Medulla oblongata (tissue), 1 donor: ENCODE results near the gene DGKG.
A peak's percentile ranks its signal among the peaks of the same experiment; 100 is the strongest.

ENCODE experiments used
- DNase-seq: peaks from one replicate; pipeline ENCODE4 v3.0.0-alpha.2; 2015; ENCODE audit errors: extremely low spot score

DGKG gene

DNA sequence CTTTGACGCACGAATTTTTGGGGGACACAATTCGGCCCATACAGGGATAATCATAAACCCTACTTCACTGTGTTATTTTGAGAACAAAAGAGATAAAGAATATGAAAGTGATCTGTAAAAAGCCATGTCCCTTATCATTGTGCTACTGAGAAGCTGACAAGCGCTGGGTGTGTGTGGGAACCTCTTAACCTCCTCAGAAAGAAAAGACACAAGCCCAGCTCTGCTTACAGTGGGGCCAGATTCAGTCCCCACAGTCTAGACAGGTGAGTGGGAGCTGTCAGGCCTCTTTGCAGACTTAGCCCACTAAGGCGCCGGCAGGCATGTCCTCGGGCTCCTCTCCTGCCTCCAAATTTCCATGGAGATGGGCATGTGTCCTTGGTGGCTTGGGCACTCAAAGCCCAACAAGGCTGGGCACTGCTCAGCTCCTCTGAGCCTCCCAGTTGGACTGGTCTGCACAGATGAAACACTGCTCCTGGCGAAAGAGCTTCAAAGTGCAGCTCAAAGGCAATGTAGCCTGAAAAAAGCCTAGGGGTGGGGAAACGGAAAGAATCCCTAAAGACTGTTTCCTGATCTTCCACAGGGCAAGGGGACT lies 188.7 kb downstream of the DGKG start:
- DNase-seq, result peak; percentile 42

DNA sequence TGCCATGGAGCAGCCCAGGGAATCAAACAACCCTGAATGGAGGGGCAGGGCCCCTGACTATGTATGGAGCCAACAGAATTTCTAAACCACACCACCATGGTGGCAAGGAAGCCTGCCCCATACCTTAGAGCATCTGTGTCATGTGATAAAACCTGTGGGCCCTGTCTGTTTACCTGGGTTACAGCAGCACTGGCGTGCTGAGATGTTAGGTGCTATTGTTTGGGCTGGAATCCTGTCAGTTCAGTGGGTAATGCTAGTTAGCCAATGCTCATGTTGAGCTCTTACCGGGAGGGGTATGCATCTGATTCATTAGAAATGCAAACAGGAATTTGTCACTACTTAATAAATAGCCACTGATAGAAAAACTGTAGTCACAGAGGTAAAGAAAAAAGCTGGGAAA lies 189.7 kb downstream of the DGKG start:
- DNase-seq, result no peak

DNA sequence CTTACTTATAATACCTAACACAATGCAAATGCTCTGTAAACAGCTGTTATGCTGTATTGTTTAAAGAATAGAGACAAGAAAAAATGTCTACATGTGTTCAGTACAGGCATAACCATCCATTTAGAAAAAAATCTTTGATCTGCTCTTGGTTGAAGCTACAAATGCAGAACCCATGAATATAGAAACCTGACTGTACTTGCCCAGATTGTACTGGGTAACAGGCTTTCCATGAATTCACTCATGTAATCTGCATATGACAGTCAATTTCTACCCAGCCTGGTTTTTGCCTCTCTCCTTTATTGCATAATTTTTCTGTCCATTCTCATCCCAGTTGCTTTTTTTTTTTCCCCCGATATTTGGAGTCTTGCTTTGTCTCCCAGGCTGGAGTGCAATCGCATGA lies 190.5 kb downstream of the DGKG start:
- no peak for DNase-seq

DNA sequence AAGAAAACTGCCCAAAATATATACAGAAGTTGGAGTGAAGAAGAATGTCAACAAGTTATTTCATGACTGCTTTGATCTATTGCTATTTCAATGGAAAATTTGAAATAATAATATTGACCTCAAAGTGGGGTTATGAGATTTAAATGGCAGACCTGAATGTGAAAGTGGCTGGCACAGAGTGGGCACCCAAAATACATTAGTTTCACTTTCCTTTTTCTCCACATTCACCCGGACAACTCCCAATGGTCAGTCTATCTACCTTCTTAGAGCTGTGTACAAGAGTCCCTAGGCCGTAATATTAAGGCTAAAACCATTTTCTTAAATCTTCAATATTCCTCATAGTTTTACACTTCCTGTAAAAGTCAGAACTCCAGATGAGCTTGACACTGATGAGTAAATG lies 191.5 kb downstream of the DGKG start:
- no peak for DNase-seq

DNA sequence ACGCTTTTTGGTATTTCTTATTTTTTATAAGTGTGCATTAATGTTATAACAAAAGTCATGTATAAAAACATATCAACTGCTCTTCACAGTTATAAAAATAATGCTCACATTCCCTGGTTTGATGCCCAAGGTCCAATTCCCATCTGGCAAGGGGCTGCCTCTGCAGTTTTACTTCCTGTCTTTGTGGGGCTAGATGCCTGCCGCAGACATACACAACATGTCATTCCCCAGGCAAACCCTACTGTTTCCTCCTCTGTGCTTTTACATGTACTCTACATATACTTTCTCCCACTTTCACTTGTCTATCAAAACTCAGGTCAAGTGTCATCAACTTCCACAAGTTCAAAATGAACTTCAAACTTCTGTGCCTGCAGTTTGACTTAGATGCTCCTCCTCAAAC lies 192.7 kb downstream of the DGKG start:
- DNase-seq, result peak; percentile 36

DNA sequence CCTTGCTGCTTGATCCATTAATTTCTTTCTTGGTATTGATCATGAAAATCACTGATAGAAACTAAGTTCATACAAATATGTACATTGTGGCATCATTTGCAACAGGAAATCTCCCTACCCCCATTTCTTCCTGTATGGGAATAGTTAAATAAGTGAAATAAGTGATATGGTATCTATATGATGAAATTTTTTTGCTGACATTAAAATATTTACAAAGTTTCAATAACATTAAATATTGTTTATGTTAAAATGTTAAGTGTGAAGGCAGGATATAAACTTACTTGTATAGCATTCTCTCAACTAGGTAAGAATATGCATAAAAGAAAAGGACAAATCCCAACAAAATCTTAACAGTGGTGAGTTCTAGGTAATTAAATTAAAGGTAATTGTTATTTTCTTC lies 193.1 kb downstream of the DGKG start:
- no peak for DNase-seq

DNA sequence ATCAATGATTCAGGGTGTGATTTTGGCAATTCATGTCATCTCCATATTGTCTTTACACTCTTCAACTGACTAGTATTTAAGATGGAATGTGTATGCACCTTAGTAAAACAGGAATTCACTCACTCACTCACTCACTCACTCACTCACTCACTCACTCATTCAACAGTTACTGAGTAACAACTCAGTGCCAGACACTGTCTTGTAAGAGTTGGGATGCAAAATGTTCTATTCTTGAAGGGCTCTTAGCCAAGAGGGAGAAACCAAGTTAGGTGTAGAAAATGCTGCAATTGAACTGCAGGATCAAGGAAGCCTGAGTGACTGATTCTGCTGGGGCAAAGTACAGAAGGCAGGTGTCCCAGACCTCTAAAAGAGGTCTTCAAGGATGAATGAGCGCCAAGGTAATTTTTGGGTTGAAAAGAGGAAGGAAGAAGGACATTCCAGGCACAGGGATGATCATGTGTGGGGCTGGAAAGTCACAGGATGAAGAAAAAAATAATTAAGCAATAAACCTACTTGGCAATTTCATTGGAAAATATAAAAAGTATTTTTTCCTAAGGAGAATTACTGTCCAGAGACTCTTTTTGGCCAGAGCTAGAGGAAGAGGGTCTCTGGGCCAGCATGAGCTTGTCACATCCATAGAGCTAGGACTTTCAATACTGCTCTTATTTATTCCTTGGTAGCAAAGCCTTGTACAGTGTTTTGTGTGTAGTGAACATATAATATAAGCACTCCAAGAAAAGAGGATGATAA lies 194.2 kb downstream of the DGKG start:
- DNase-seq, result no peak

DNA sequence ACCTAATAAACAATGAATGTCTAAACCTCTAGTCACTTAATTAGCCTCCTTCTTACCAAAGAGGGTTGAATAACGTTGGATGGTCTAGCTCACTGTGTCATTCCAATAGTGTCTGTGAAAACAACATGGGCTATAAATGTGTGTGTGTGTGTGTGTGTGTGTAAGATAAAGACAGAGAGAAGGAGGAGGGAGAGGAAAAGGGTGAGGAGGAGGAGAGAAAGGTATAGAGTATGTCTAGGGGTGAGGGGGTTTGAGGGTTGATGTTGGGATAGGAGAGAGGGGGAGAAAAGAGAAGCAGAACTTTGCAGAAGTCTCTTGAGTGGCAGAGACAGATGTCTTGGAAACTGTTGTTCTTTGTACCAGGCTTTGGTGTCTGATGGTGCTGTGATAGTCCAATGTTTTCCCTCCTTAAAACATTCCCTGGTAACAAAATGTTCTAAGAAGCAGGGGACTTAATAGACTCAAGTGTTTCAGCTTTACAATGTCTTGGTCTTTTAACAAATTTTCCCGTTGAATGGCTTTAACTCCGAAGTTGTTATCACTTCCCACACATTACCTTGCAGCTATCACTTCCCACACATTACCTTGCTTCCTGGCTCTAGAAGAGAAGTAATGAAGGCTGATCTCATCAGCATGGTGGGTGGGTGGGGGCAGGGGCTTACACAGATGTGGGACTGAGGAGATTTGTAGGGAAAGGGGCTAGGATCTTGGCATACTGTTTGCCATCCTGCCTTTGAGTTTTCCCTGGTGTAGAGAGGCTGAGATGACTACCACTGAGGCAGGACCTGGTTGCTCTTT lies 195.3 kb downstream of the DGKG start:
- no peak for DNase-seq

DNA sequence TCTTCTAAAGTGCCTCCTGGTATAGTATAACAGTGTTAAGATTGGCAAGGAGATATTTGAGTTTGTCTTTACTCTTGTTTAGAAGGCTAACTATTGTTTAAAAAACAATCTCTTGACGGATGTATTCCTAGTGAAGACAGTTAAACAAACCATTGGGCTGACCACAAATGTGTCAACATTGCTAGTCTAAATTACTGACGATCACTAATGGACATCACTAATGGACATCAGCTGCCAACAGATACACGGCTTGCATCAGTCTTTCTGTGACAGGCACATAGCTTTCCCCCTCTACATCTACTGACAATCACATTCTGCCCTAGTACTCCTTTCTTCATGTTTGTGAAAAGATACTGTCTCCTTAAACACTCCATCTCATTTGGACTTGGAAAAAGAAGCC lies 196.0 kb downstream of the DGKG start:
- DNase-seq, result no peak

DNA sequence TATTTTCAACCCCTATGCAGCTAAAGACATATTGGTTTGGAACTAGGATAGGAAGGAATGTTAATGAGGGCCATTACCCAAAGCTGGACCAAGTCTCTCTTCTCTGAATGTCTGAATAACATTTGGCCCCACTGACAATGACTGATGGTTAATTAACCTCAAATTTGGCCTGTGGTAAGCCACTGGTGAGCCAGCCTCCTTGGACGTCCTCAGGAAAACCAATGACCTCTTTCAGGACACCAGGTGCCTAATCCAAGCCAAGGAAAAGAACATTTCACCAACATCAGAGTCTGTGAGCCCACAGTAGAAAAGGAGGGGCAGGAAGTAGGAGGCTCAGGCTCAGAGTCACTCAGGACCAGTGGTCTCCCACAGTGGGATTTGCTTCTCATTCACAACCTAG lies 196.7 kb downstream of the DGKG start:
- DNase-seq, result peak; percentile 38

DNA sequence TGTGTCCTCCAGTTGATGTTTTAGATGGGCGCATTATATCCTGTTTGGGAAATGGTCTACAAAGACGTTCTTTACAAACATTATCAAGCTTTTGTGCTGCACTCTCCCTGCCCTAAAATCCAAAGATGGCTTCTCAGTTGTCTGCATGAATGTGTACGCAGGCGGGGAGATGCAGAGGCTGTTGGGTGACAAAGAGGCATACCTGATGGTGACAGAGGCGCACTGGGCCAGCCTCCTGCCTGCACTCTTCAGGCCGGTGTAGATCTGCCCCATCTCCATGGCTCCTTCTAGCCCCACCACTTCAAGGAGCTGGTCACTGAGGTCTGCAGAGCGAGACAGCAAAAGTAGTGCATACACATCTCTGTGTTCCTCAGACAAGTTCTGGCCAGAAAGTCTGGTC lies 197.3 kb downstream of the DGKG start:
- DNase-seq, result no peak

DNA sequence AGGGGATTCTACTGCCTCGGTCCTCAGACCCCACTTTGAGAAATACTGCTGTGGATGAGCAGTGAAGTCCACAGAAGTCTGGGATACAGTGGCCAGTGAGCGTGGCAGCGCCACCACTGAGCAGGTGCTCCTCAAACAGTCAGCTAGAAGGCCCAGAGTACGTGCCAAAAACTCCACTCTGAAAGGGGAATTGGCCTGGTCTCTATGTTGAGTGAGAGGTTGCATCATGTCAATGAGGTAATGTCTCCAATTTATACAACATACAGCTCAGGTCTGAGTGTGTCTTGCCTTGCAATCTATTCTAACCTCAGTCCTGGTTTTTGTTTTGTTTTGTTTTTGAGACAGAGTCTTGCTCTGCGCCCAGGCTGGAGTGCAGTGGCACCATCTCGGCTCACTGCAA lies 199.8 kb downstream of the DGKG start:
- peak; percentile 85 for DNase-seq

DNA sequence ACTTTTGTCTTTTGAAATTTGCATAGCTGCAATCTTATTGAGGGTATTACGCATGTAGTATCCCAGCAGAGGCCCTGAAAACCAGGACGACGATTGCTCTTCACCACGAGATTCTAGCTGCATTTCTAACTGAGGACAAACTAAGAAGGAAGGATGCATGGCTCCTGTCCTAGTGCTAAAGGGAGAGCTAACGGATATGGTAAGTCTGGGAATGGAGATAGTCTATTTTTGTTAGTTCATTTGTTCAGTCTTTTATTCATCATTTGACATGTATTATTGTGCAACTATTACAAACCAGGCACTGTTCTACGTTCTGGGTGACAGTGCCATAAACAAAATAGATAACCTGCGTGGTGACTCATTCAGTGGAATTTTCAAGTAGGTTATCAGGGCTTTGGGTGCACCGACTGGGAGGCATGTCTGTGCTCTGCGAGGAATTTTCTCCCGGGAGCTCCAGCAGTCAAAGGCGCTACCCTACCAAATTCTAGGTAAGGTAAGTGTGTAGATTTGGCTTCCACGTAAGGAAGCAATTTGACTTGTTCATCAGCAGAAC lies 201.3 kb downstream of the DGKG start:
- no peak for DNase-seq

DNA sequence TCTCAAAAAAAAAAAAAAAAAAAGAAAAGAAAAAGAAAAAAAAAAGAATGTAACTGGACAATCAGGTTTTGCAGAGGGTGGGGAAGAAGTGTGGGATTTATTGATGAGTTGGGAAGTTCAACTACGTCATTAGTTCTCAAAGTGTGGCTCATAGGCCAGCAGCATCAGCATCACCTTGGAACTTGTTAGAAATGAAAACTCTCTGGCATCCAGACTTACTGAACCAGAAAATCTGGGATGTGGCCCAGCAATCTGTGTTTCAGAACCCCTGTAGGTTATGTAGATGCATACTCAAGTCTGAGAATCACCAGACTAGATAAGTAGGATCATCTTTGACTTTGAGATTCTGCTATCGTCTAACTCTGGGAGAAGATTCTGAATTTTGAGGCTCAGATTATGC lies 207.4 kb downstream of the DGKG start:
- DNase-seq, result no peak

DNA sequence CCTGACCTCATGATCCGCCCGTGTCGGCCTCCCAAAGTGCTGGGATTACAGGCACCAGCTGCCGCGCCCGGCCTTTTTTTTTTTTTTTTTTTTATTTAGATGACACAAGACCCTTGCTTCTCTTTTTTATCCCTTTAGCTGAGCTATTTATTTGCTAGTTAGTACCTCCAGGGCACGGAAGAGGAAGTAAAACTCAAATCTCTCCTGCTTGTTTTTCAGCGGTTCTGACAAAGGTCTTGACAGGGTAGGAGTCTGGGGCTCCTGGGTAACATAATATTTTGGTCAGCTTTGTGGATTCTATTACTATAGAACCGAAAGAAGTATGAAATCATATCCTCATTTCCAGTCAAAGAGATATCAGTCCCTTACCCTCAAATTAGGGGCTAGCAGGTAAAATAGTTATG lies 209.1 kb downstream of the DGKG start:
- DNase-seq, result peak; percentile 67

DNA sequence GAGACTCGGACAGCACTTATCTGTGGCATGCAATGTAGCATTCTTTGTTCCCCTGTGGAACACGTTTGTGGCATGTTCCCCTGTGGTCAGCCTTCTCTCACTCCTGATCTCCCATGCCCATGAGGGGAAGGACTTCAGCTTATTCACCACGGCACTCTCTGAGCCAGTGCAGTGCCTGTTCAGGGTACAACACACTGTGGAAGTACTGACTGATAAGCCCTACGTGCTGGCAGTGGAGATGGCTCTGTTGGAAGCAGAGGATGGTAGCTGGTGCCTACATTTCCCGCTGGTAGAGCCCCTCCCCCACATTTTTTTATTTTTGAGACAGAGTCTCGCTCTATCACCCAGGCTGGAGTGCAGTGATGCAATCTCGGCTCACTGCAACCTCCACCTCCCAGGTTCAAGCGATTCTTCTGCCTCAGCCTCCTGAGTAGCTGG lies 209.7 kb downstream of the DGKG start:
- DNase-seq, result no peak

DNA sequence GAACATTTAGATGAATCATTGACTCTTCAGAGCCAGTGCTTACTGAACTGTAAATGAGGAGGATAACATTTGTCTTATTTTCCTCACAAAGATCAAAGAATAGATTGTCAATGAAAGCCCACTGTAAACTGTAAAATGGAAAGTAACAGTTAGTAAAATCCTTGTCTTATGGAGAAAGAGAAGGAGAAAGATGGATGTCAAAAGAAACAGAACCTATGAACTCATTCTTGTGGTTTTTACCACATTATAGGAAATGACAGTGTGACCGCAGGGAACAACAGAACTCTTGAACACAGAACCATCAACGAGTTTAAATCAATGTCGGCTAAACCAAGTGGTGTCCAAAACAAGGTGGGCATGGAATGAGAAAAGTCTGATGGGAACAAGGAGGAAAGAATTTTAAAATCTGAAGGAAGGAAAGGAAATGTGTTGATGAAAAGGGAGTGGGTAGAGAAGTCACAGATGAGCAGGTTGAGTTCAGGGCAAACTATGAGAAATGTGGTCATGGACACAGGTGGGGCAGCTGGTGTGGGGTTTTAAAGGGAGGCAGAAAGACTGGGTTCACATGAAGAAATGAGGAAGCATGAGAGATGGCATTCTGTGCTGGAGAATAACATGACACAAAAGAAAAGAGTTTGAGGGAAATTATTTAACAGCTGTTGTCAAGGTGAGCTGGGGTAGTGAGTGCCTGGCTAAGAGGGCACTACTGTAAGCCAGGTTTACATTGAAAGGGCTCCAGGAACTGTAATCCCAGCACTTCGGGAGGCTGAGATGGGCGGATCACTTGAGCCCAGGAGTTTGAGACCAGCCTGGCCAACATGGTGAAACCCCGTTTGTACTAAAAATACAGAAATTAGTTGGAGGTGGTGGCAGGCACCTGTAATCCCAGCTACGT lies 210.7 kb downstream of the DGKG start:
- DNase-seq, result no peak

DNA sequence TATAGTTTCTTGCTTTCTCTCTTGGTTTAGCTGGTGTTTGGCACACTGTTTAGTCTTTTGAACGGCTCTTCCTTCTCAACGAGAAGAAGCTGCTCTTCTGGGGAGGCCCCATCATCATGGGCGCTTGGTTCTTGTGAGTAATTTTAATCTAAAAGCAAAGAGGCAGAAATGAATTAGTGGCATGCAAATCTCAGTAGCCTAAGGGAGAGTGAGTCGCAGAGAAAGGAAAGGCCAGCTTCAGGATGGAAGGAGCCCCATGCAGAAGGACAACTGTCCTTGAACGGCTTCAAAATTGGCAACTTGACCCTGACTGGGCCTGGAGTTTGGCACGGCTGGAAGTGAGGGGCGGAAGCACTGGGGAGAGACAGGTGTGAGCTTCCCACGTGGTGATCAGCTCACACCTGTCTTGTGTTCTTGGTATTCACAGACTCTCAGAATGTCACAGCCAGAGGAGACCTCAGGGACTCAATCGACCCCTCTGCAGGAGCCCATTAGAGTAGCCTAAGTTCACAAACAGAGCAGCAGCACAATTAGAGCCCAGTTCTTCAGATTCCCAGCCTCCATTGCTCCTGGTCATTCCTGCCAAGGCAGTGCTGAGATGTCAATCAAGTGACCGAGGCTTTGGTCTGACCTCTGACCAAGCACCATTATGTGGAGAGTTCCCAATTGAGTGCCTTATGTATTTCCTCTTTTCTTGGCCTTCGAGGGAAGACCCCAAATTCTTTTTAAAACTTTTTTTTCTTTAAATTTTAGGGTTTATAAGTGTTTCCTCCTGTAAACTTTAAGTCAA lies 211.8 kb downstream of the DGKG start:
- DNase-seq, result no peak

DNA sequence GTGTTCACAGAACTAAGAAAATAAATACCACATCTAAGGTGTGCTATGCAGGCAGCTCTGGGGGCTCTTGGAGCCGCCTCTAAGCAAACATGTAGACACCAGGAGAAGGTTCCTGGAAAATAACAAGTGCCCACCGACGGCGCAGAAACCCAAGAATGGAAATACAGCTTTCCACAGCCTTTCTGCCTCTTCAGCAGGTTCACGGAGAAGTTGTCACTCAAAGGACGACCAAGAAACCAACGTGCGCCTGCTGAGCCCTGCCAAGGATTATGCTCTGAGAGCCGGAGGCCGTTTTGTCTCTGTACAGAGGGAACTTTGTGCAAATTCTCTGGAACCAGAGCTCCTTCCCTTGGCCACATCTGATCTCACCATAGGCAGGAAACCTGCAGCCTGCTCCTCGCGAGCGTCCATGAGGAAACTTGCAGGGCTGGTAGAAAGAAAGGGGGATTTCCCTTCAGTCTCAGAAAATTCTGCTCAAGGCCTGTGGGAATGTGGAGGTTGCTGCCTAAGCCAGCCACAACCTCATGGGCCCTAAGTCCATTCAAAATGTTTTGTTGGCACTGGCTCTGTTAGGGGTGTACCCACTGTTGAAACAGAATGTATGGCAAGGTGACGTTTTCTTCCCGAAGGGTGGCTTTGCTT lies 212.6 kb downstream of the DGKG start:
- no peak for DNase-seq

DNA sequence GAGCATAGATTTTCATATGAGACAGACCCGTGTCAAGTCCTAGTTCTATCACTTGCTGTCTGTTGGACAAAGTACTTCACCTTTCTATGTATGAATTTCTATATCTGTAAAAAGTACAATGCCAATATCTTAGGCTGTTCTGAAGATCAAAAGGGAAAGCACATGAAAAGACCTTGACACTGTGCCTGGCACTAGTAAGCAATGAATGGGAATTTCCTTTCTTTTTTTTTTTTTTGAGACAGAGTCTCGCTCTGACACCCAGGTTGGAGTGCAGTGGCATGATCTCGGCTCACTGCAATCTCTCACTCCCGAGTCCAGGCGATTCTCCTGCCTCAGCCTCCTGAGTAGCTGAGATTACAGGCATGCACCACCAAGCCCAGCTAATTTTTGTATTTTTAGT lies 217.8 kb downstream of the DGKG start:
- DNase-seq, result no peak
